Measurements from ENCODE around the gene KLHL11. TPM values are rescaled to one million over a fixed set of nuclear protein-coding genes. Genes with fewer than 3 reads are reported as not detected.

Gene KLHL11
- total and polyA plus RNA-seq, 2 donors (not counting 1 experiment from before 2014, with no cell fraction given): 8.7 to 24.4 TPM

DNA sequence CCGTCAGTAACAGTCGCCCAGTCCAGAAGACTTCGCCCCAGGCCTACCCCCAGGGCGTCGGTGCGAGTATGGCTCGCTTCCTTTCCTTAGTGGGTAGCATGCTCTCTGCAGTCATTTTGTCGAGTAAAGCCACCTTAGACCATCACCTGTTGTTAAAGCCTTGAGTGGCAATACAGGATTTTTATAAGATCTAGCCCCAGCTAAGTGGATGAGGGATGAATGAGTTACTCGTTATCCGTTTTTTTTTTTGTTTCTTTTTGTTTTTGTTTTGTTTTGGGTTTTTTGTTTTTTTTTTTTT is 322 bp upstream of the KLHL11 start:
- no peaks in the 10 kb centered on the region for H4K20me1 ChIP-seq (ENCODE audit: control insufficient read depth, extremely low read depth, insufficient read depth, low read length)
- H3K79me2 ChIP-seq (ENCODE audit: control insufficient read depth, insufficient read depth, low read length): peaks cover 35% of the 10 kb centered on the region
- peaks cover 2% of the 10 kb centered on the region for H3K4me1 ChIP-seq (ENCODE audit: control insufficient read depth, extremely low read depth, insufficient read depth, low read length)
- H3K9ac ChIP-seq (ENCODE audit: insufficient read depth, low read length): no peak overlapping the region
- H3K27ac ChIP-seq (ENCODE audit: insufficient read depth, low read length): no peak overlapping the region
- DNase-seq (ENCODE audit: low read depth in 2 of 2): no peak
- peak overlapping the region; percentile 95 for H3K4me2 ChIP-seq (ENCODE audit: extremely low read depth, insufficient read depth, low read length)
- H3K9me3 ChIP-seq (ENCODE audit: control insufficient read depth, insufficient read depth, low read depth, low read length): no peaks in the 10 kb centered on the region
- no peaks in the 10 kb centered on the region for H3K27me3 ChIP-seq (ENCODE audit: control insufficient read depth, insufficient read depth, low read length)
- peak overlapping the region; percentile 14 to 41 (median 30) for H3K4me3 ChIP-seq (replicated peaks in 1 of 4; ENCODE audit: control extremely low read depth in 1 of 4, insufficient read depth in 1 of 4, low read depth in 3 of 4, low read length in 4 of 4)
- TF ChIP-seq EZH2 (IDR thresholded peaks at IDR 0.05; ENCODE audit: low read length, missing control alignments): no peak
- TF ChIP-seq, protein P1, sequence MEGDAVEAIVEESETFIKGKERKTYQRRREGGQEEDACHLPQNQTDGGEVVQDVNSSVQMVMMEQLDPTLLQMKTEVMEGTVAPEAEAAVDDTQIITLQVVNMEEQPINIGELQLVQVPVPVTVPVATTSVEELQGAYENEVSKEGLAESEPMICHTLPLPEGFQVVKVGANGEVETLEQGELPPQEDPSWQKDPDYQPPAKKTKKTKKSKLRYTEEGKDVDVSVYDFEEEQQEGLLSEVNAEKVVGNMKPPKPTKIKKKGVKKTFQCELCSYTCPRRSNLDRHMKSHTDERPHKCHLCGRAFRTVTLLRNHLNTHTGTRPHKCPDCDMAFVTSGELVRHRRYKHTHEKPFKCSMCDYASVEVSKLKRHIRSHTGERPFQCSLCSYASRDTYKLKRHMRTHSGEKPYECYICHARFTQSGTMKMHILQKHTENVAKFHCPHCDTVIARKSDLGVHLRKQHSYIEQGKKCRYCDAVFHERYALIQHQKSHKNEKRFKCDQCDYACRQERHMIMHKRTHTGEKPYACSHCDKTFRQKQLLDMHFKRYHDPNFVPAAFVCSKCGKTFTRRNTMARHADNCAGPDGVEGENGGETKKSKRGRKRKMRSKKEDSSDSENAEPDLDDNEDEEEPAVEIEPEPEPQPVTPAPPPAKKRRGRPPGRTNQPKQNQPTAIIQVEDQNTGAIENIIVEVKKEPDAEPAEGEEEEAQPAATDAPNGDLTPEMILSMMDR (conservative IDR thresholded peaks at IDR 0.05 in 1 of 2, IDR thresholded peaks at IDR 0.05 in 1 of 2; ENCODE audit: low read depth in 1 of 2, low read length in 2 of 2): no peak
- H2AFZ ChIP-seq (ENCODE audit: low read length): peak overlapping the region; percentile 76
- H3K36me3 ChIP-seq (ENCODE audit: control insufficient read depth, insufficient read depth, low read length): peaks cover 12% of the 10 kb centered on the region

DNA sequence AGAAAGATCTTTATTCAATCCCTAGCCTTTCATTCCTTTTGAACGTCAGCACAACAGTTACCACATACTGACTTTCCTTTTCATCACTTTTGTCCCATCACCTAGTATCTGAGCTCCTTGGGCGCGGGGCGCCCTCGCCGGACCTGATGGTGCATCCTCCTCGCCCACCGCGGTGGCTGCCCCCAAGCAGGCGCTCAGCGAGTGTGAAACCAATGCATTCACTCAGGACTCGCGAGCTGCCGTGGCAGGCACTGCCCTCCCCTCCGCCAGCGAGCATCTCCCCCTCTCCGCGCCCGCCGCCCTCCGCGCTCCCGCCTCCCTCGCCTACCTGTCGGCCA is 756 bp downstream of the KLHL11 start:
- no peak for DNase-seq (ENCODE audit: low read depth in 2 of 2)
- H3K9ac ChIP-seq (ENCODE audit: insufficient read depth, low read length): peak overlapping the region; percentile 86
- H3K4me2 ChIP-seq (ENCODE audit: extremely low read depth, insufficient read depth, low read length): peak overlapping the region; percentile 100
- no peaks in the 10 kb centered on the region for H3K27me3 ChIP-seq (ENCODE audit: control insufficient read depth, insufficient read depth, low read length)
- peaks cover 1% of the 10 kb centered on the region for H4K20me1 ChIP-seq (ENCODE audit: control insufficient read depth, extremely low read depth, insufficient read depth, low read length)
- H3K4me1 ChIP-seq (ENCODE audit: control insufficient read depth, extremely low read depth, insufficient read depth, low read length): peaks cover 2% of the 10 kb centered on the region
- TF ChIP-seq, protein P1 (conservative IDR thresholded peaks at IDR 0.05 in 1 of 2, IDR thresholded peaks at IDR 0.05 in 1 of 2; ENCODE audit: low read depth in 1 of 2, low read length in 2 of 2): no peak
- no peak for TF ChIP-seq EZH2 (IDR thresholded peaks at IDR 0.05; ENCODE audit: low read length, missing control alignments)
- peaks cover 5% of the 10 kb centered on the region for H3K36me3 ChIP-seq (ENCODE audit: control insufficient read depth, insufficient read depth, low read length)
- peak overlapping the region; percentile 73 to 99 (median 90) for H3K4me3 ChIP-seq (replicated peaks in 1 of 4; ENCODE audit: control extremely low read depth in 1 of 4, insufficient read depth in 1 of 4, low read depth in 3 of 4, low read length in 4 of 4)
- peak overlapping the region; percentile 76 for H2AFZ ChIP-seq (ENCODE audit: low read length)
- peak overlapping the region; percentile 78 for H3K27ac ChIP-seq (ENCODE audit: insufficient read depth, low read length)
- H3K79me2 ChIP-seq (ENCODE audit: control insufficient read depth, insufficient read depth, low read length): peaks cover 43% of the 10 kb centered on the region
- no peaks in the 10 kb centered on the region for H3K9me3 ChIP-seq (ENCODE audit: control insufficient read depth, insufficient read depth, low read depth, low read length)

DNA sequence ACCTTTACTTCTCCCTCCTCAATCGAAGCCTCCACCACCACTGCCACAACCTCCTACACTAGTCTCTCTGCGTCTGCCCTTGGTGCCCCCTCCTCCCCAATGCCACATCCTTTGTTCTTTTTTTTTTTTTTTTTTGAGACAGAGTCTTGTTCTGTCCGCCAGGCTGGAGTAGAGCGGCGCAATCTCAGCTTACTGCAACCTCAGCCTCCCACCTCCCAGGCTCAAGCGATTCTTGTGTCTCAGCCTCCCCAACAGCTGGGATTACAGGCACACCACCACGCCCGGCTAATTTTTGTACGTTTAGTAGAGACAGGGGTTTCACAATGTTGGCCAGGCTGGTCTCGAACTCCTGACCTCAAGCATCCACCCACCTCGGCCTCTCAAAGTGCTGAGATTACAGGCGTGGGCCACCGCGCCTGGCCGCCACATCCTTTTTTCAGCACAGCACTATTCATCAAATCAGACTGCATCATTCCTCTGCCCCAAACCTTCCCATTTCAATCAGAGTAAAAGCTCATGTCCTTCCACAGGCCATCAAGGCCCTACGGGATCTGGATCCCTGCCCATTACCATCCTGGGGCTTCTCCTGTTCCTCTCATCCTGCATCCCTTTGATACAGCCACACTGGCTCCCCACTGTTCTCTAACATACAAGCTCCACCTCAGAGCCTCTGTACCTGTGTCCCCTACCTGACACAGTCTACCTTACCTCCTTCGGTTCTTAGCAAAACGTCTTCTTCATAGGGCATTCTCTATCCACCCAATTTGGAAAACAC is 2.0 kb downstream of the KLHL11 start:
- Histone ChIP-seq H3K4me2 (ENCODE audit: extremely low read depth, insufficient read depth, low read length) (peak overlapping the region; percentile 100), H3K4me3 (replicated peaks in 1 of 4; ENCODE audit: control extremely low read depth in 1 of 4, insufficient read depth in 1 of 4, low read depth in 3 of 4, low read length in 4 of 4) (peak overlapping the region; percentile 73 to 99 (median 90)), H3K4me1 (ENCODE audit: control insufficient read depth, extremely low read depth, insufficient read depth, low read length) (peaks cover 2% of the 10 kb centered on the region), H2AFZ (ENCODE audit: low read length) (no peak overlapping the region), H3K27me3 (ENCODE audit: control insufficient read depth, insufficient read depth, low read length) (no peaks in the 10 kb centered on the region), H3K36me3 (ENCODE audit: control insufficient read depth, insufficient read depth, low read length) (peaks cover 5% of the 10 kb centered on the region), H3K9me3 (ENCODE audit: control insufficient read depth, insufficient read depth, low read depth, low read length) (no peaks in the 10 kb centered on the region), H4K20me1 (ENCODE audit: control insufficient read depth, extremely low read depth, insufficient read depth, low read length) (peaks cover 1% of the 10 kb centered on the region), H3K27ac (ENCODE audit: insufficient read depth, low read length) (no peak overlapping the region), H3K79me2 (ENCODE audit: control insufficient read depth, insufficient read depth, low read length) (peaks cover 45% of the 10 kb centered on the region), H3K9ac (ENCODE audit: insufficient read depth, low read length) (no peak overlapping the region)
- TF ChIP-seq, protein P1 (conservative IDR thresholded peaks at IDR 0.05 in 1 of 2, IDR thresholded peaks at IDR 0.05 in 1 of 2; ENCODE audit: low read depth in 1 of 2, low read length in 2 of 2): no peak
- no peak for TF ChIP-seq EZH2 (IDR thresholded peaks at IDR 0.05; ENCODE audit: low read length, missing control alignments)
- DNase-seq (ENCODE audit: low read depth in 2 of 2): no peak
